NCI-H2196 treated with DMSO at 0.1 percent for 48 hours (cell line): ENCODE data around the gene ANXA11.
"Not testable (repeated sequence)": the region's sequence is repeated elsewhere in the genome, so short reads cannot be mapped to it uniquely, and the experiment has no call there.

Experiments used
- DNase-seq: peaks from one replicate; lab custom pipeline; 2025; ENCODE audit not compliant: unreplicated experiment; lab: John Stamatoyannopoulos, UW

ANXA11 gene

GRCh38 chr10:80148166-80148805 is 57.1 kb downstream of the ANXA11 start:
- DNase-seq, result no peak

- DNase-seq, result no peak
These were observed 58.4 kb downstream of the ANXA11 start for GRCh38 chr10:80146918-80147317.

GRCh38 chr10:80145406-80146308 is 59.7 kb downstream of the ANXA11 start:
- DNase-seq, result not testable (repeated sequence)

GRCh38 chr10:80144696-80145131 is 60.6 kb downstream of the ANXA11 start:
- DNase-seq, result no peak

- peak; percentile 7 for DNase-seq
These were observed 61.2 kb downstream of the ANXA11 start for GRCh38 chr10:80144067-80144695.

GRCh38 chr10:80141696-80142460 is 63.5 kb downstream of the ANXA11 start:
- DNase-seq, result no peak

- no peak for DNase-seq
These were observed 65.1 kb downstream of the ANXA11 start for GRCh38 chr10:80140251-80140650.

- no peak for DNase-seq
These were observed 66.1 kb downstream of the ANXA11 start for GRCh38 chr10:80139265-80139664.

- DNase-seq, result no peak
These were observed 67.4 kb downstream of the ANXA11 start for GRCh38 chr10:80137920-80138319.

- no peak for DNase-seq
These were observed 68.1 kb downstream of the ANXA11 start for GRCh38 chr10:80137031-80137862.

GRCh38 chr10:80136134-80136571 is 69.2 kb downstream of the ANXA11 start:
- no peak for DNase-seq

- DNase-seq, result not testable (repeated sequence)
These were observed 71.7 kb downstream of the ANXA11 start for GRCh38 chr10:80133687-80134086.

- DNase-seq, result no peak
These were observed 72.1 kb downstream of the ANXA11 start for GRCh38 chr10:80133206-80133605.

GRCh38 chr10:80132299-80133139 is 72.8 kb downstream of the ANXA11 start, which contains the start of gene PLAC9:
PLAC9 (plus strand) TSS chr10:80132730; CDS start chr10:80132763, 33 bp downstream.
- DNase-seq, result no peak

GRCh38 chr10:80131499-80131901 is 73.8 kb downstream of the ANXA11 start:
- no peak for DNase-seq

GRCh38 chr10:80126876-80127275 is 78.5 kb downstream of the ANXA11 start:
- no peak for DNase-seq

- DNase-seq, result no peak
These were observed 82.6 kb downstream of the ANXA11 start for GRCh38 chr10:80122746-80123145.

- DNase-seq, result no peak
These were observed 83.1 kb downstream of the ANXA11 start for GRCh38 chr10:80122110-80122710.

- no peak for DNase-seq
These were observed 86.7 kb downstream of the ANXA11 start for GRCh38 chr10:80118669-80119068.
